H9 (cell line): ENCODE results near the gene MSI2. TPM values are rescaled to one million over a fixed set of nuclear protein-coding genes. Genes with fewer than 3 reads are reported as not detected.
A peak's percentile ranks its signal among the peaks of the same experiment; 100 is the strongest.

Experiments
- DNase-seq: peaks from one replicate; pipeline ENCODE4 v3.0.0-alpha.2; 2017
- H2AFZ ChIP-seq: one replicate; pipeline ENCODE4 v1.6.1; 2013; ENCODE audit warnings: mild to moderate bottlenecking, low read length, control low read depth, moderate library complexity
- H2AK5ac ChIP-seq: 2 replicates; pipeline ENCODE4 v1.6.1; 2013; ENCODE audit warnings: low read length, control low read depth, mixed read lengths; ENCODE audit not compliant: insufficient read length
- H2BK120ac ChIP-seq: one replicate; pipeline ENCODE4 v1.6.1; 2013; ENCODE audit warnings: low read depth, mild to moderate bottlenecking, low read length, control low read depth, inconsistent platforms; ENCODE audit not compliant: poor library complexity, severe bottlenecking
- H2BK12ac ChIP-seq: 2 replicates; pipeline ENCODE4 v1.6.1; 2013; ENCODE audit warnings: low read length, control low read depth, mixed read lengths, low read depth; ENCODE audit not compliant: insufficient read length
- H2BK15ac ChIP-seq: 2 replicates; pipeline ENCODE4 v1.6.1; 2013; ENCODE audit warnings: low read depth, low read length, control low read depth
- H2BK20ac ChIP-seq: one replicate; pipeline ENCODE4 v1.6.1; 2013; ENCODE audit warnings: low read depth, mild to moderate bottlenecking, low read length, control low read depth, inconsistent platforms; ENCODE audit not compliant: poor library complexity, severe bottlenecking
- H2BK5ac ChIP-seq: 2 replicates; pipeline ENCODE4 v1.6.1; 2013; ENCODE audit warnings: low read length, control low read depth, mixed read lengths; ENCODE audit not compliant: insufficient read length
- H3K14ac ChIP-seq: 2 replicates; pipeline ENCODE4 v1.6.1; 2013; ENCODE audit warnings: low read length, control low read depth; ENCODE audit not compliant: insufficient read depth
- H3K18ac ChIP-seq: 2 replicates; pipeline ENCODE4 v1.6.1; 2013; ENCODE audit warnings: low read depth, mild to moderate bottlenecking, mixed read lengths, low read length, control low read depth; ENCODE audit not compliant: insufficient read length
- H3K23ac ChIP-seq: 2 replicates; pipeline ENCODE4 v1.6.1; 2013; ENCODE audit warnings: low read length, control low read depth, mixed read lengths, low read depth; ENCODE audit not compliant: insufficient read length
- H3K23me2 ChIP-seq: 2 replicates; pipeline ENCODE4 v1.6.1; 2013; ENCODE audit warnings: low read depth, mild to moderate bottlenecking, mixed read lengths, low read length, control low read depth; ENCODE audit not compliant: insufficient read length, poor library complexity, severe bottlenecking
- H3K27ac ChIP-seq: 2 replicates; pipeline ENCODE4 v1.5.1; 2013; ENCODE audit warnings: low read length, control low read depth, mixed read lengths, low read depth; ENCODE audit not compliant: insufficient read length
- H3K27me3 ChIP-seq: 2 replicates; pipeline ENCODE4 v1.6.1; 2013; ENCODE audit warnings: low read length, control low read depth, inconsistent platforms; ENCODE audit not compliant: insufficient read depth
- H3K4ac ChIP-seq: 2 replicates; pipeline ENCODE4 v1.6.1; 2013; ENCODE audit warnings: low read depth, mild to moderate bottlenecking, control low read depth, inconsistent platforms, low read length, moderate library complexity
- H3K4me1 ChIP-seq: 2 replicates; pipeline ENCODE4 v1.6.1; 2013; ENCODE audit warnings: low read length, control low read depth, inconsistent platforms; ENCODE audit not compliant: insufficient read depth
- H3K4me2 ChIP-seq: 2 replicates; pipeline ENCODE4 v1.6.1; 2013; ENCODE audit warnings: low read length, control low read depth, mixed read lengths; ENCODE audit not compliant: insufficient read length, insufficient read depth
- H3K56ac ChIP-seq: 2 replicates; pipeline ENCODE4 v1.6.1; 2013; ENCODE audit warnings: low read depth, mild to moderate bottlenecking, mixed read lengths, low read length, control low read depth; ENCODE audit not compliant: insufficient read length
- H3K79me1 ChIP-seq: 2 replicates; pipeline ENCODE4 v1.6.1; 2013; ENCODE audit warnings: low read depth, mild to moderate bottlenecking, moderate library complexity, low read length, control low read depth, inconsistent platforms; ENCODE audit not compliant: insufficient read depth, poor library complexity, severe bottlenecking
- H3K79me2 ChIP-seq: 2 replicates; pipeline ENCODE4 v1.6.1; 2013; ENCODE audit warnings: low read length, control low read depth, inconsistent platforms; ENCODE audit not compliant: insufficient read depth
- H3K9ac ChIP-seq: 2 replicates; pipeline ENCODE4 v1.6.1; 2013; ENCODE audit warnings: low read length, control low read depth, mixed read lengths; ENCODE audit not compliant: insufficient read length; ENCODE audit errors: extremely low read depth
- H3K9me3 ChIP-seq: one replicate; pipeline ENCODE4 v1.6.1; 2013; ENCODE audit warnings: low read depth, low read length, inconsistent platforms; ENCODE audit not compliant: control insufficient read depth
- H3T11ph ChIP-seq: one replicate; pipeline ENCODE4 v1.6.1; 2013; ENCODE audit warnings: mild to moderate bottlenecking, low read length, control low read depth, inconsistent platforms
- H4K20me1 ChIP-seq: one replicate; pipeline ENCODE4 v1.6.1; 2013; ENCODE audit not compliant: control insufficient read depth, insufficient read length, insufficient read depth
- H4K5ac ChIP-seq: 2 replicates; pipeline ENCODE4 v1.6.1; 2013; ENCODE audit warnings: low read depth, mild to moderate bottlenecking, mixed read lengths, low read length, control low read depth; ENCODE audit not compliant: insufficient read length
- H4K8ac ChIP-seq: replicated peaks from 2 replicates; pipeline ENCODE4 v1.6.1; 2013; ENCODE audit warnings: low read length, control low read depth, mixed read lengths, low read depth; ENCODE audit not compliant: insufficient read length
- H4K91ac ChIP-seq: 2 replicates; pipeline ENCODE4 v1.6.1; 2013; ENCODE audit warnings: low read depth, mild to moderate bottlenecking, moderate library complexity, mixed read lengths, low read length, control low read depth; ENCODE audit not compliant: insufficient read length
- H3K27ac Mint-ChIP-seq, 3 experiments: 2 replicates in 2 of 3; 3 replicates in 1 of 3; pipeline ENCODE4 v1.8.0; 2020 to 2021; ENCODE audit warnings: mixed read lengths in 3 of 3, mild to moderate bottlenecking in 1 of 3, moderate library complexity in 1 of 3
- H3K27me3 Mint-ChIP-seq: 2 replicates; pipeline ENCODE4 v1.8.0; 2021; ENCODE audit warnings: low read depth, mild to moderate bottlenecking, moderate library complexity, mixed read lengths
- H3K36me3 Mint-ChIP-seq, 3 experiments: 2 replicates in 2 of 3; 3 replicates in 1 of 3; pipeline ENCODE4 v1.8.0; 2020 to 2021; ENCODE audit warnings: low read depth in 3 of 3, mixed read lengths in 3 of 3; ENCODE audit not compliant: insufficient read depth in 1 of 3
- H3K4me1 Mint-ChIP-seq, 2 experiments: 2 replicates each; pipeline ENCODE4 v1.8.0; 2020; ENCODE audit warnings: mixed read lengths in 2 of 2
- H3K4me3 Mint-ChIP-seq, 2 experiments: 2 replicates in 1 of 2; 3 replicates in 1 of 2; pipeline ENCODE4 v1.8.0; 2020 to 2021; ENCODE audit warnings: mild to moderate bottlenecking in 2 of 2, mixed read lengths in 2 of 2, moderate library complexity in 1 of 2
- H3K9me3 Mint-ChIP-seq, 2 experiments: 2 replicates in 1 of 2; 3 replicates in 1 of 2; pipeline ENCODE4 v1.8.0; 2020; ENCODE audit warnings: mild to moderate bottlenecking in 2 of 2, mixed read lengths in 2 of 2, moderate library complexity in 1 of 2
- WGBS: extraction: QIAGEN DNeasy Blood & Tissue Kit; methylation state at CpG from one replicate; pipeline ENCODE4 v1.1.7; 2013; ENCODE audit warnings: missing lambda C conversion rate, low lambda C conversion rate, mixed read lengths; ENCODE audit not compliant: insufficient read length; ENCODE audit errors: extremely low coverage; 5-methylcytosine and 5-hydroxymethylcytosine counted together
- total RNA-seq: library from RNA; stranded (reverse); gene quantifications from 2 replicates; pipeline ENCODE4 v1.2.1, GENCODE V29; 2021
- TF ChIP-seq, protein P1 (sequence below): fragments of 200-600 bp; sonication (generic); conservative IDR thresholded peaks from 3 replicates; pipeline ENCODE4 v1.8.0; 2021; ENCODE audit warnings: antibody characterized with exemption, mild to moderate bottlenecking

The MSI2 gene
- total RNA-seq, 1 experiment from 2014 or later = 98.5 TPM

DNA sequence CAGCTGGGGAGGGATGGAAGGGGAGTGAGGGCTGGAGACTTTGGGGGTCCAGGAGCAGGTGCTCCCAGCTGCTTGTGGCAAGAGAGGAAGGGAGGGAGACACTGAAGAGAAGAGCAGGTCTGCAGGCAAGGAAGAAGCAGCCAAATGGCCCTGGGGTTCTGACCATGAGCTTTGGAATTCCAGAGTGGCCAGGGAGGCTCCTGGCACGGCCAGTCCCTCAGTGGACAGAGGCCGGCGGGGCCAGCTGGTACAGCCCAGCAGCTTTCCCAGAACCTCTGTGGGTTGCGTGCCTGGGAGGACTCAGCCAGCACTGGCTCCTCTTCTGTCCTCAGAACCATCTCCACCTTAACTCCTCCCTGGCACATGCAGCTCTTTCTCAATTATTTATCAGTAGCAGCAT lies 233.0 kb downstream of the MSI2 start:
- H3K27me3 ChIP-seq = no peaks in the 10 kb centered on the region
- H4K91ac ChIP-seq = no peak overlapping the region
- no peak overlapping the region for H2BK5ac ChIP-seq
- Mint-ChIP-seq H3K4me3 (no peak overlapping the region), H3K36me3 (no peaks in the 10 kb centered on the region), H3K9me3 (no peaks in the 10 kb centered on the region), H3K27me3 (no peaks in the 10 kb centered on the region), H3K27ac (peak overlapping the region in 1 of 3 experiments; percentile 49; a peak in 1 of 7 replicates), H3K4me1 (peaks cover 31 to 52% of the 10 kb centered on the region in 2 experiments)
- H3K9me3 ChIP-seq = no peaks in the 10 kb centered on the region
- H3T11ph ChIP-seq = no peak overlapping the region
- H4K5ac ChIP-seq = no peak overlapping the region
- H2AFZ ChIP-seq = no peak overlapping the region
- no peak overlapping the region for H4K8ac ChIP-seq
- H3K27ac ChIP-seq = no peak overlapping the region
- H3K4me1 ChIP-seq = peaks cover 7% of the 10 kb centered on the region
- no peak overlapping the region for H2BK20ac ChIP-seq
- no CpG with 5 or more reads among the region's 4 CpGs for WGBS
- no peak overlapping the region for H2AK5ac ChIP-seq
- H3K4me2 ChIP-seq = no peak overlapping the region
- no peak overlapping the region for H3K18ac ChIP-seq
- H2BK15ac ChIP-seq = no peak overlapping the region
- no peak overlapping the region for H3K23ac ChIP-seq
- no peaks in the 10 kb centered on the region for H3K79me1 ChIP-seq
- H2BK120ac ChIP-seq = no peak overlapping the region
- TF ChIP-seq, protein P1, sequence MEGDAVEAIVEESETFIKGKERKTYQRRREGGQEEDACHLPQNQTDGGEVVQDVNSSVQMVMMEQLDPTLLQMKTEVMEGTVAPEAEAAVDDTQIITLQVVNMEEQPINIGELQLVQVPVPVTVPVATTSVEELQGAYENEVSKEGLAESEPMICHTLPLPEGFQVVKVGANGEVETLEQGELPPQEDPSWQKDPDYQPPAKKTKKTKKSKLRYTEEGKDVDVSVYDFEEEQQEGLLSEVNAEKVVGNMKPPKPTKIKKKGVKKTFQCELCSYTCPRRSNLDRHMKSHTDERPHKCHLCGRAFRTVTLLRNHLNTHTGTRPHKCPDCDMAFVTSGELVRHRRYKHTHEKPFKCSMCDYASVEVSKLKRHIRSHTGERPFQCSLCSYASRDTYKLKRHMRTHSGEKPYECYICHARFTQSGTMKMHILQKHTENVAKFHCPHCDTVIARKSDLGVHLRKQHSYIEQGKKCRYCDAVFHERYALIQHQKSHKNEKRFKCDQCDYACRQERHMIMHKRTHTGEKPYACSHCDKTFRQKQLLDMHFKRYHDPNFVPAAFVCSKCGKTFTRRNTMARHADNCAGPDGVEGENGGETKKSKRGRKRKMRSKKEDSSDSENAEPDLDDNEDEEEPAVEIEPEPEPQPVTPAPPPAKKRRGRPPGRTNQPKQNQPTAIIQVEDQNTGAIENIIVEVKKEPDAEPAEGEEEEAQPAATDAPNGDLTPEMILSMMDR = no peak
- DNase-seq = no peak
- no peaks in the 10 kb centered on the region for H3K79me2 ChIP-seq
- H4K20me1 ChIP-seq = no peaks in the 10 kb centered on the region
- no peak overlapping the region for H3K9ac ChIP-seq
- no peak overlapping the region for H2BK12ac ChIP-seq
- no peak overlapping the region for H3K56ac ChIP-seq
- no peak overlapping the region for H3K4ac ChIP-seq
- no peaks in the 10 kb centered on the region for H3K23me2 ChIP-seq
- H3K14ac ChIP-seq = no peak overlapping the region
